HG02763 (cell line): ENCODE data around the gene CDK12.
A peak's percentile ranks its signal among the peaks of the same experiment; 100 is the strongest.
"Not testable (repeated sequence)": the region's sequence is repeated elsewhere in the genome, so short reads cannot be mapped to it uniquely, and the experiment has no call there.

ENCODE experiments used
- ATAC-seq: cut with Tn5 transposase; IDR thresholded peaks from one replicate; pipeline ENCODE4 v1.9.1; 2021; ENCODE audit warnings: mild to moderate bottlenecking, moderate library complexity; ENCODE audit not compliant: unreplicated experiment

CDK12 gene

GRCh38 chr17:39461113-39461925, at the start of gene CDK12:
TSS of gene CDK12 (plus strand) at chr17:39461486. CDS start at chr17:39462072, 586 bp downstream.
- ATAC-seq = peak; percentile 60

GRCh38 chr17:39416141-39416540, 45.1 kb upstream of the CDK12 start:
- no peak for ATAC-seq

GRCh38 chr17:39429600-39429999, 31.7 kb upstream of the CDK12 start:
- no peak for ATAC-seq

GRCh38 chr17:39439868-39440267, 21.4 kb upstream of the CDK12 start:
- ATAC-seq = not testable (repeated sequence)

DNA sequence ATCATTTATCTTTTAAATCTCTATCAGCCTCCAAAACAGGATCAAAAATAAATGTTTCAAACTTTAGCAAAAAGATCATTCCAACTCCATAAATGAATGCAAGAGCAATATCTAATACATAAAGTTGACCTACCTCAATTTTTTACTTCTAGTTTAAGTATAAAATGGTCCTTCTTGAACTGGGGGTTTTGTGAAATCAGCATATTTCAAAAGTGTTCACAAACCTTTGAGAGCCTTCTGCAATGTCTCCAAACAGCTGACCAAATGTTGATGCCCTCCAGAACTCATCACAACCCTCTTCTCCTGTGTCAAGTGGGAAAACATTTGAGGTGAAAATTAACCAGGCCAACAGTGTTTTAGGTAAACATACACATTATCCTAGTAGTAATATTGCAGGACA, 18.0 kb upstream of the CDK12 start:
- no peak for ATAC-seq

- no peak for ATAC-seq
Observed at GRCh38 chr17:39447561-39447960, 13.7 kb upstream of the CDK12 start.

DNA sequence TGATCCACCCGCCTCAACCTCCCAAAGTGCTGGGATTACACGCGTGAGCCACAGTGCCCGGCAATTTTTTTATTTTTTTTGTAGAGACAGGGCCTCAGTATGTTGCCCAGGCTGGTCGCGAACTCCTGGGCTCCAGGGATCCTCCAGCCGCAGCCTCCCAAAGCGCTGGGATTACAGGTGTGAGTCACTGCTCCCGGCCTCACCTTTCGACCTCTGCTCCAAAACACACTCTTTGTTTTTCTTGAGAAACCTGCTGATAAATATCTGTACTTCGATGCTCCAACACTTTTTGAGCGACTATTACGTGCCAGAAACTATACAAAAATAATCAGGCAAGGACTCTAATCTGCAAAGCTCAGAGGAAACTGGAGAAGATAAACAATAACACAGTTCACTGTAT, 11.2 kb upstream of the CDK12 start:
- no peak for ATAC-seq

DNA sequence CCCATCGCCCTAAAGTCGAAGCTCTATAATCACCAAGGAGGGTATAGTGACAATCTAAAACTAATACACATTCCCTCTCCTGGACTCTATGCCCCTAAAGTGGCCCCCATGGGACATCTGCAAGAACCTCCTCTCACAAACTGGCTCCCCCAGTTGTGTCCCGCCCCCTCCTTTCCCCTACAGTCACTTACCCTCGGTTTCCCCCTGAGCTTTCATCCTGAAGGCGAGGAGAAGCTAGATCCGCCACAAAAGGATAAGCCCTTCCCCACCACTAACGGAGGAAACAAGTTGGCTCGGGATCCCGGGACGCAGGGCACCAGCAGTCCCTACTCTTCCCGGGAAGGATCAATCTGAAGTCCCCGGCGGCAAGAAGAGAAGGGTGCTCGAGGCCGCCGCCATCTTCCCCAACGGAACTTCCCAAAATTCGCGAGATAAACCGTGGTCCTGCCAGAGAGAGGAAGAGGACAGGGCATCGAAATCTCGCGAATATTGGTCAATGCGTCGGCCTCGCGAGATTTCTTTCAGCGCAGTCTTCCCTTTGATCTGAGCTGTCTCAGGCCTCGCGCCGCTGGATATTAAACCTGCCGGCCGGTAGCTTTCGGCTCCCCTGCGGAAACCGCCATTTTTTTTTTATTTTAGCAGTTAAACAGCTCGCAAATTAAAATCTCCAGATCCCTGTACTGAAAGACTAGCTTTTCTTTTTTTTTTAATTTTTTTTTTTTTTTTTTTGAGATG, 10.3 kb upstream of the CDK12 start, which contains the start of gene MED1:
Gene MED1, minus strand, starts transcription at position 417 of the 735 bp plus-strand sequence. Its CDS starts 201 bp downstream, at position 216.
- peak; percentile 88 for ATAC-seq

GRCh38 chr17:39455919-39456318, 5.4 kb upstream of the CDK12 start:
- no peak for ATAC-seq

DNA sequence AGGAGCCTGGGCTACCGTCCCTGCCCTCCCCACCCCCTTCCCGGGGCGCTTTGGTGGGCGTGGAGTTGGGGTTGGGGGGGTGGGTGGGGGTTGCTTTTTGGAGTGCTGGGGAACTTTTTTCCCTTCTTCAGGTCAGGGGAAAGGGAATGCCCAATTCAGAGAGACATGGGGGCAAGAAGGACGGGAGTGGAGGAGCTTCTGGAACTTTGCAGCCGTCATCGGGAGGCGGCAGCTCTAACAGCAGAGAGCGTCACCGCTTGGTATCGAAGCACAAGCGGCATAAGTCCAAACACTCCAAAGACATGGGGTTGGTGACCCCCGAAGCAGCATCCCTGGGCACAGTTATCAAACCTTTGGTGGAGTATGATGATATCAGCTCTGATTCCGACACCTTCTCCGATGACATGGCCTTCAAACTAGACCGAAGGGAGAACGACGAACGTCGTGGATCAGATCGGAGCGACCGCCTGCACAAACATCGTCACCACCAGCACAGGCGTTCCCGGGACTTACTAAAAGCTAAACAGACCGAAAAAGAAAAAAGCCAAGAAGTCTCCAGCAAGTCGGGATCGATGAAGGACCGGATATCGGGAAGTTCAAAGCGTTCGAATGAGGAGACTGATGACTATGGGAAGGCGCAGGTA, 762 bp downstream of the CDK12 start:
- no peak for ATAC-seq

DNA sequence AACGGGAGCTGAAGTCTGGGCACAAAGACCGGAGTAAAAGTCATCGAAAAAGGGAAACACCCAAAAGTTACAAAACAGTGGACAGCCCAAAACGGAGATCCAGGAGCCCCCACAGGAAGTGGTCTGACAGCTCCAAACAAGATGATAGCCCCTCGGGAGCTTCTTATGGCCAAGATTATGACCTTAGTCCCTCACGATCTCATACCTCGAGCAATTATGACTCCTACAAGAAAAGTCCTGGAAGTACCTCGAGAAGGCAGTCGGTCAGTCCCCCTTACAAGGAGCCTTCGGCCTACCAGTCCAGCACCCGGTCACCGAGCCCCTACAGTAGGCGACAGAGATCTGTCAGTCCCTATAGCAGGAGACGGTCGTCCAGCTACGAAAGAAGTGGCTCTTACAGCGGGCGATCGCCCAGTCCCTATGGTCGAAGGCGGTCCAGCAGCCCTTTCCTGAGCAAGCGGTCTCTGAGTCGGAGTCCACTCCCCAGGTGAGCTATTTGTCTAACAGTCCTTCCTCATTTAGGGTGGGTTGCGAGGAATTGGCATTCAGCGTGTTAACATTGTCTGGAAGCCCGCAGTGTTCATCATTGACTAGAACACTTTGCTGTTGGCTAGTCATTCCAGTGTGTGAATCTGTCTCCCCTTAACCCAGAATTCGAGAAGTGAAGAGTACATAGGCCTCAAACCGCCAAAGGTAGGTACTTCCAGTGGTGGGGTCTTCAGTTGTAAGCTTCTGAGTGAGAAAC, 1.5 kb downstream of the CDK12 start:
- no peak for ATAC-seq

- not testable (repeated sequence) for ATAC-seq
Observed at GRCh38 chr17:39464639-39465181, 3.4 kb downstream of the CDK12 start.

- ATAC-seq = not testable (repeated sequence)
Observed at GRCh38 chr17:39468610-39469009, 7.3 kb downstream of the CDK12 start.

- no peak for ATAC-seq
Observed at GRCh38 chr17:39473310-39473709, 12.0 kb downstream of the CDK12 start.

GRCh38 chr17:39479631-39480030, 18.3 kb downstream of the CDK12 start:
- ATAC-seq = not testable (repeated sequence)

DNA sequence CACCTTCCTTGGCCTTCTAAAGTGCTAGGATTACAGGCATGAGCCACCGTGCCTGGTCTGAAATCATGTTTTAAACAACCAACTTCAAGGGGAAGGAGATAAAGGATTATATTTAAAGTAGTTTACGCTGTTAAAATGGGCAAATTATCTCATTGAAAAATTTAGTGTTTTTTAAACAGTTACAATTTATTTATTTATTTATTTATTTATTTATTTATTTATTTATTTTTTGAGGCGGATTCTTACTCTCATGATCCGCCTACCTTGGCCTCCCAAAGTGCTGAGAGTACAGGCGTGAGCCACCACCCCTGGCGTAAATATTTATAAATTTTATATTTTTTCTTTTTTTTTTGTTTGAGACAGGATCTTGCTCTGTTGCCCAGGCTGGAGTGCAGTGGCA, 22.2 kb downstream of the CDK12 start:
- no peak for ATAC-seq

- ATAC-seq = no peak
Observed at GRCh38 chr17:39484178-39484577, 22.9 kb downstream of the CDK12 start.

DNA sequence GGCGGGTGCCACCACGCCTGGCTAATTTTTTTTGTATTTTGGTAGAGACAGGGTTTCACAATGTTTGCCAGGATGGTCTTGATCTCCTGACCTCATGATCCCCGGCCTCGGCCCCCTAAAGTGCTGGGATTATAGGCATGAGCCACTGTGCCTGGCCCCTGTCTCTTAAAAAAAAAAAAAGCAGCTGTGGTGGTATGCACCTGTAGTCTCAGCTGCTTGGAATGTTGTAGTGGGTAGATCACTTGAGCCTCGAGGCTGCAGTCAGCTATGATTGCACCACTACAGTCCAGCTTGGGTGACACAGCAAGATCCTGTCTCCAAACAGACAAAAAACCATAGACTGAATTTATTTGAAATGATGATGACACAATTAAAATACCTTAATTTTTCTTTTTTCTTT, 24.3 kb downstream of the CDK12 start:
- ATAC-seq = no peak

- no peak for ATAC-seq
Observed at GRCh38 chr17:39486242-39486641, 25.0 kb downstream of the CDK12 start.

- ATAC-seq = not testable (repeated sequence)
Observed at GRCh38 chr17:39487490-39487889, 26.2 kb downstream of the CDK12 start.
